OCI-LY1 (cell line): Measurements from ENCODE around the gene CHCHD4.

Experiments used
- H2AFZ ChIP-seq: fragments of 200-600 bp; sonication (generic), shearing (Covaris generic); 2 replicates; pipeline ENCODE4 v1.6.0; 2014; ENCODE audit warnings: antibody characterized with exemption, mild to moderate bottlenecking, low read length
- H3F3A ChIP-seq: fragments of 200-600 bp; sonication (generic), shearing (Covaris generic); 2 replicates; pipeline ENCODE4 v1.6.0; 2014; ENCODE audit warnings: mild to moderate bottlenecking, antibody characterized with exemption, low read length, moderate library complexity; ENCODE audit not compliant: insufficient read depth
- H3K27ac ChIP-seq: fragments of 200-600 bp; sonication (generic); 2 replicates; pipeline ENCODE4 v1.5.1; 2014; ENCODE audit warnings: low read length, mixed run types, mild to moderate bottlenecking, low read depth; ENCODE audit not compliant: poor library complexity, severe bottlenecking
- H3K27me3 ChIP-seq: fragments of 200-600 bp; sonication (generic); 2 replicates; pipeline ENCODE4 v1.6.0; 2014; ENCODE audit warnings: antibody characterized with exemption, mild to moderate bottlenecking, low read length, moderate library complexity; ENCODE audit not compliant: insufficient read depth
- H3K36me3 ChIP-seq: fragments of 200-600 bp; sonication (generic); 2 replicates; pipeline ENCODE4 v1.6.1; 2014; ENCODE audit warnings: mild to moderate bottlenecking, antibody characterized with exemption, low read length, moderate library complexity, mixed read lengths; ENCODE audit not compliant: insufficient read depth
- H3K4me1 ChIP-seq: fragments of 200-600 bp; sonication (generic); 2 replicates; pipeline ENCODE4 v1.5.1; 2014; ENCODE audit warnings: mild to moderate bottlenecking, low read length, moderate library complexity; ENCODE audit not compliant: insufficient read depth, severe bottlenecking
- H3K4me2 ChIP-seq: fragments of 200-600 bp; sonication (generic), shearing (Covaris generic); 2 replicates; pipeline ENCODE4 v1.6.1; 2014; ENCODE audit warnings: low read length
- H3K4me3 ChIP-seq: fragments of 200-600 bp; sonication (generic); 2 replicates; pipeline ENCODE4 v1.5.1; 2014; ENCODE audit warnings: low read length, low read depth, mild to moderate bottlenecking, mixed read lengths; ENCODE audit not compliant: poor library complexity, severe bottlenecking
- H3K79me2 ChIP-seq: fragments of 200-600 bp; shearing (Covaris generic); 2 replicates; pipeline ENCODE4 v1.6.1; 2016; ENCODE audit warnings: mixed run types, low read length, mixed read lengths; ENCODE audit not compliant: insufficient read depth
- H3K9ac ChIP-seq: fragments of 200-600 bp; sonication (generic), shearing (Covaris generic); 2 replicates; pipeline ENCODE4 v1.6.1; 2014; ENCODE audit warnings: mild to moderate bottlenecking, low read length, mixed read lengths
- H3K9me2 ChIP-seq: fragments of 200-600 bp; sonication (generic), shearing (Covaris generic); 2 replicates; pipeline ENCODE4 v1.6.1; 2014; ENCODE audit warnings: low read depth, mild to moderate bottlenecking, low read length, mixed read lengths
- H3K9me3 ChIP-seq: fragments of 200-600 bp; shearing (Covaris generic); 2 replicates; pipeline ENCODE4 v1.6.1; 2014; ENCODE audit warnings: low read length, mixed read lengths
- H4K20me1 ChIP-seq: fragments of 200-600 bp; sonication (generic), shearing (Covaris generic); 2 replicates; pipeline ENCODE4 v1.6.0; 2016; ENCODE audit warnings: mild to moderate bottlenecking, low read length; ENCODE audit not compliant: insufficient read depth
- CTCF ChIP-seq: fragments of 200-600 bp; sonication (generic), shearing (Covaris generic); IDR thresholded peaks from 2 replicates; pipeline ENCODE4 v1.5.1; 2017; ENCODE audit warnings: mild to moderate bottlenecking, antibody characterized with exemption, low read length, moderate library complexity, mixed read lengths
- EZH2 ChIP-seq: fragments of 200-600 bp; sonication (generic), shearing (Covaris generic); IDR thresholded peaks from 2 replicates; pipeline ENCODE4 v1.8.0; 2017; ENCODE audit warnings: borderline replicate concordance, mixed run types, mild to moderate bottlenecking, antibody characterized with exemption, low read length, moderate library complexity, mixed read lengths

The CHCHD4 gene

GRCh38 chr3:14126887-14127505 lies 2.3 kb upstream of the CHCHD4 start:
- H3K9me3 ChIP-seq = no peaks in the 10 kb centered on the region
- no peaks in the 10 kb centered on the region for H3F3A ChIP-seq
- H4K20me1 ChIP-seq = no peaks in the 10 kb centered on the region
- peaks cover 15% of the 10 kb centered on the region; the same call in 1 of the 2 replicates for H3K79me2 ChIP-seq
- no peak overlapping the region; the same call in 1 of the 2 replicates for H3K9ac ChIP-seq
- H3K4me3 ChIP-seq = no peak overlapping the region
- TF ChIP-seq EZH2 (no peak), CTCF (no peak)
- H3K4me1 ChIP-seq = peaks cover 31% of the 10 kb centered on the region
- peaks cover 34% of the 10 kb centered on the region for H3K36me3 ChIP-seq
- peak overlapping the region; percentile 92; the same call in 1 of the 2 replicates for H3K4me2 ChIP-seq
- no peak overlapping the region for H2AFZ ChIP-seq
- H3K9me2 ChIP-seq = no peaks in the 10 kb centered on the region
- no peaks in the 10 kb centered on the region for H3K27me3 ChIP-seq
- no peak overlapping the region for H3K27ac ChIP-seq

GRCh38 chr3:14126017-14126886 lies 1.6 kb upstream of the CHCHD4 start:
- no peaks in the 10 kb centered on the region for H4K20me1 ChIP-seq
- H3K9ac ChIP-seq = peak overlapping the region; percentile 93
- H3K9me2 ChIP-seq = no peaks in the 10 kb centered on the region
- no peaks in the 10 kb centered on the region for H3K27me3 ChIP-seq
- peaks cover 21% of the 10 kb centered on the region; the same call in 1 of the 2 replicates for H3K79me2 ChIP-seq
- TF ChIP-seq CTCF = no peak
- TF ChIP-seq EZH2 = no peak
- no peak overlapping the region for H3K27ac ChIP-seq
- H2AFZ ChIP-seq = no peak overlapping the region
- H3F3A ChIP-seq = no peaks in the 10 kb centered on the region
- peak overlapping the region; percentile 82 for H3K4me3 ChIP-seq
- peaks cover 34% of the 10 kb centered on the region for H3K36me3 ChIP-seq
- H3K4me1 ChIP-seq = peaks cover 33% of the 10 kb centered on the region
- peak overlapping the region; percentile 92 for H3K4me2 ChIP-seq
- no peaks in the 10 kb centered on the region for H3K9me3 ChIP-seq

- no peak; the same call in 1 of the 2 replicates for TF ChIP-seq CTCF
- no peak for TF ChIP-seq EZH2
- H3K4me3 ChIP-seq = peak overlapping the region; percentile 82
- H3K27me3 ChIP-seq = no peaks in the 10 kb centered on the region
- peaks cover 33% of the 10 kb centered on the region for H3K4me1 ChIP-seq
- H3K36me3 ChIP-seq = peaks cover 32% of the 10 kb centered on the region
- no peak overlapping the region for H3K27ac ChIP-seq
- no peaks in the 10 kb centered on the region for H4K20me1 ChIP-seq
- H3F3A ChIP-seq = no peaks in the 10 kb centered on the region
- no peaks in the 10 kb centered on the region for H3K9me2 ChIP-seq
- no peak overlapping the region for H2AFZ ChIP-seq
- peaks cover 21% of the 10 kb centered on the region; the same call in 1 of the 2 replicates for H3K79me2 ChIP-seq
- H3K4me2 ChIP-seq = peak overlapping the region; percentile 92
- H3K9ac ChIP-seq = peak overlapping the region; percentile 93
- H3K9me3 ChIP-seq = no peaks in the 10 kb centered on the region
These were observed 735 bp upstream of the CHCHD4 start for GRCh38 chr3:14125193-14126016.
